K562 (cell line): ENCODE measurements around the gene HMGB2. TPM values are rescaled to one million over a fixed set of nuclear protein-coding genes. Genes with fewer than 3 reads are reported as not detected.

ENCODE experiments used
- CHD1 ChIP-seq: fragments of 200-600 bp; sonication (generic); IDR thresholded peaks from one replicate; pipeline ENCODE4 v1.6.1; 2012; ENCODE audit warnings: mild to moderate bottlenecking, moderate library complexity, low read length, inconsistent platforms
- DNMT1 ChIP-seq: fragments of 450-650 bp; IDR thresholded peaks from 2 replicates; pipeline ENCODE4 v1.6.1; 2016; ENCODE audit warnings: antibody characterized with exemption, mild to moderate bottlenecking
- GABPA ChIP-seq: fragments of 200-800 bp; sonication (Bioruptor generic); conservative IDR thresholded peaks from 2 replicates; pipeline ENCODE4 v1.6.1; 2016; ENCODE audit warnings: low read depth, missing genetic modification characterization, missing compliant biosample characterization
- NR2C1 ChIP-seq, 2 experiments: fragments of 450-650 bp; IDR thresholded peaks; 2 replicates each; pipeline ENCODE4 v1.6.1; 2017; ENCODE audit warnings: mild to moderate bottlenecking in 2 of 2, antibody characterized with exemption in 1 of 2, inconsistent platforms in 1 of 2, missing compliant biosample characterization in 1 of 2, missing genetic modification characterization in 1 of 2
- PHTF2 ChIP-seq: fragments of 250-450 bp; sonication (Bioruptor Pico); IDR thresholded peaks from 2 replicates; pipeline ENCODE4 v1.5.0; 2021; ENCODE audit warnings: mild to moderate bottlenecking
- PML ChIP-seq: IDR thresholded peaks from 2 replicates; pipeline ENCODE4 v1.6.1; 2012; ENCODE audit warnings: low read length, inconsistent platforms
- POU5F1 ChIP-seq: fragments of 150-350 bp; IDR thresholded peaks from 2 replicates; pipeline ENCODE4 v1.6.1; 2014; ENCODE audit warnings: borderline replicate concordance, low read length, low read depth, mild to moderate bottlenecking; ENCODE audit not compliant: partially characterized antibody
- PURB ChIP-seq: sonication (generic); formaldehyde crosslinking; IDR thresholded peaks from 2 replicates; pipeline ENCODE4 v1.9.0; 2021; ENCODE audit warnings: low read depth, mild to moderate bottlenecking, missing genetic modification reagents
- RHOXF2B ChIP-seq: fragments of 250-450 bp; sonication (Bioruptor Pico); conservative IDR thresholded peaks from 2 replicates; pipeline ENCODE4 v1.5.1; 2021
- SPI1 ChIP-seq: IDR thresholded peaks from 2 replicates; pipeline ENCODE4 v1.6.1; 2011; ENCODE audit warnings: low read depth, low read length, control low read depth, borderline replicate concordance
- STAT5A ChIP-seq: IDR thresholded peaks from 2 replicates; pipeline ENCODE4 v1.6.1; 2012; ENCODE audit warnings: low read length, inconsistent platforms, borderline replicate concordance
- ZNF133 ChIP-seq: fragments of 250-450 bp; sonication (Bioruptor Pico); IDR thresholded peaks from 2 replicates; pipeline ENCODE4 v1.4.0; 2020; ENCODE audit warnings: mild to moderate bottlenecking
- ZNF436 ChIP-seq: fragments of 250-450, 450-650 bp; sonication (Bioruptor Pico); formaldehyde crosslinking; IDR thresholded peaks from 2 replicates; pipeline ENCODE4 v1.7.0; 2020; ENCODE audit warnings: mild to moderate bottlenecking
- polyA plus RNA-seq, 8 experiments: library from polyadenylated mRNA; depleted of rRNA in 4 of 8; stranded (reverse) in 5 of 8; unstranded in 3 of 8; fragments of >200 nt; fragmentation: Nextera tagmentation in 2 of 8; fragmentation: Illumina TruSeq in 1 of 8; extraction: Ambion mirVana in 2 of 8; extraction: Trizol in 1 of 8; gene quantifications; 2 replicates each; pipeline versions ENCODE4 v1.2.1 to v1.2.3, GENCODE V29; 2011 to 2014; ENCODE audit warnings: inconsistent platforms in 1 of 8, missing spikeins in 1 of 8
- total RNA-seq, 7 experiments: library from RNA; depleted of rRNA in 6 of 7; stranded (reverse); fragments of >200 nt in 6 of 7; fragmentation: Illumina TruSeq in 2 of 7; extraction: Trizol in 2 of 7; gene quantifications; 2 replicates each; pipeline versions ENCODE4 v1.2.1 to v1.2.3, GENCODE V29; 2011 to 2021; ENCODE audit warnings: low replicate concordance in 1 of 7
- TF ChIP-seq, protein P1 (sequence below): fragments of 450-650 bp; formaldehyde crosslinking; IDR thresholded peaks from 2 replicates; pipeline ENCODE4 v1.4.0; 2020; ENCODE audit warnings: mild to moderate bottlenecking, moderate library complexity
- TF ChIP-seq, protein P2 (sequence below): fragments of 450-650 bp; IDR thresholded peaks from 2 replicates; pipeline ENCODE4 v1.6.1; 2016; ENCODE audit warnings: low read depth

Gene HMGB2
- total and polyA plus RNA-seq, 9 of the 15 experiments (the other 6 are each of a cell fraction or from before 2014, with no cell fraction given) = 309 to 822 (median 626) TPM

DNA sequence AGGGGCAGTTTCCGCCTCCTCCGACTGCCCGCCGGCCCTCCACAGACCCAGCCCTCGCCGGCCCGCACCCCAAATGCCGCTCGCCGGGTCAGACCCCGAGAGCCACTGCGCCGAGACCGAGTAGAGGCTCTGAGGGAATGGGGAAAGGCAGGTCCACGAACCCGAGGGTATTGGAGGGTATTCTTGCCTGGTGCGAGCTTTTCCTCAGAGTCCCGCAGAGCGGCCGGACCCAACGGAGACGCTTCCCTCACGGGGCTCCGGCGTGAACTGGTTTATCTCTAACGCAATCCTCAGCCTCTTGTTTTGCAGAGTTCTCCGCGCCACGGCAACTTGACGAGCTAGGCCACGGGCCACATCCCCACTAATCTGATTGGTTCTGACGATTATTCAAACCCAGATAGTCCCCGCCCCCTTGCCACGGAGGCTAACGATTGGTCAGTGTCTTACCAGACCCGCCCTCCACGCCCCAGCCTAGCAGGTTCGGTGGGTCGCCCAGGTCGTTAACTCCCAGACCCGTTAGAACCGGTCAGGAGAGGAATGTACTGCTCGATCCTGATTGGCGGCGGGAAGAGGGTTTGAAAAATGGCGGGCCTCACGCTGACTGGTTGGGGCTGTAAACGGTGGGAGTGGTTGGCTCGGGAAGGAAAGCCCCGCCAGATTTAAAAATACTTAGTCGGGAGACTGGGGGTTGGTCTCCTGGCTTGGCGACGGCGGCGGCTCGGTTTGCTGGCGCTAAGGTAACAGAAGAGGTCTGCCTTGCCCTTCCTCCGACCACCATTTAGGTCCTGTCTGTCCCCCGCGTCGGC lies at the start of gene HMGB2 (continued):
- peak; percentile 91 for TF ChIP-seq PML
- TF ChIP-seq STAT5A = peak; percentile 12; the same call in 1 of the 2 replicates
- TF ChIP-seq CHD1 = peak; percentile 98
- 0 out of 2 replicates have a peak, but pooled peaks have one; percentile 60 for TF ChIP-seq RHOXF2B (CRISPR knock-in tag)
- TF ChIP-seq GABPA (tag) = 0 out of 2 replicates have a peak, but pooled peaks have one; percentile 6
- TF ChIP-seq, protein P1, sequence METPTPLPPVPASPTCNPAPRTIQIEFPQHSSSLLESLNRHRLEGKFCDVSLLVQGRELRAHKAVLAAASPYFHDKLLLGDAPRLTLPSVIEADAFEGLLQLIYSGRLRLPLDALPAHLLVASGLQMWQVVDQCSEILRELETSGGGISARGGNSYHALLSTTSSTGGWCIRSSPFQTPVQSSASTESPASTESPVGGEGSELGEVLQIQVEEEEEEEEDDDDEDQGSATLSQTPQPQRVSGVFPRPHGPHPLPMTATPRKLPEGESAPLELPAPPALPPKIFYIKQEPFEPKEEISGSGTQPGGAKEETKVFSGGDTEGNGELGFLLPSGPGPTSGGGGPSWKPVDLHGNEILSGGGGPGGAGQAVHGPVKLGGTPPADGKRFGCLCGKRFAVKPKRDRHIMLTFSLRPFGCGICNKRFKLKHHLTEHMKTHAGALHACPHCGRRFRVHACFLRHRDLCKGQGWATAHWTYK (CRISPR knock-in tag) = 0 out of 2 replicates have a peak, but pooled peaks have one; percentile 74
- no peak for TF ChIP-seq PURB (CRISPR knock-in tag)
- TF ChIP-seq ZNF436 (CRISPR knock-in tag) = no peak
- peak; percentile 67; the same call in 1 of the 2 replicates for TF ChIP-seq NR2C1 (IDR thresholded peaks at IDR 0.05)
- no peak for TF ChIP-seq NR2C1 (tag; IDR thresholded peaks at IDR 0.05)
- no peak for TF ChIP-seq POU5F1
- TF ChIP-seq SPI1 = no peak
- TF ChIP-seq, protein P2, sequence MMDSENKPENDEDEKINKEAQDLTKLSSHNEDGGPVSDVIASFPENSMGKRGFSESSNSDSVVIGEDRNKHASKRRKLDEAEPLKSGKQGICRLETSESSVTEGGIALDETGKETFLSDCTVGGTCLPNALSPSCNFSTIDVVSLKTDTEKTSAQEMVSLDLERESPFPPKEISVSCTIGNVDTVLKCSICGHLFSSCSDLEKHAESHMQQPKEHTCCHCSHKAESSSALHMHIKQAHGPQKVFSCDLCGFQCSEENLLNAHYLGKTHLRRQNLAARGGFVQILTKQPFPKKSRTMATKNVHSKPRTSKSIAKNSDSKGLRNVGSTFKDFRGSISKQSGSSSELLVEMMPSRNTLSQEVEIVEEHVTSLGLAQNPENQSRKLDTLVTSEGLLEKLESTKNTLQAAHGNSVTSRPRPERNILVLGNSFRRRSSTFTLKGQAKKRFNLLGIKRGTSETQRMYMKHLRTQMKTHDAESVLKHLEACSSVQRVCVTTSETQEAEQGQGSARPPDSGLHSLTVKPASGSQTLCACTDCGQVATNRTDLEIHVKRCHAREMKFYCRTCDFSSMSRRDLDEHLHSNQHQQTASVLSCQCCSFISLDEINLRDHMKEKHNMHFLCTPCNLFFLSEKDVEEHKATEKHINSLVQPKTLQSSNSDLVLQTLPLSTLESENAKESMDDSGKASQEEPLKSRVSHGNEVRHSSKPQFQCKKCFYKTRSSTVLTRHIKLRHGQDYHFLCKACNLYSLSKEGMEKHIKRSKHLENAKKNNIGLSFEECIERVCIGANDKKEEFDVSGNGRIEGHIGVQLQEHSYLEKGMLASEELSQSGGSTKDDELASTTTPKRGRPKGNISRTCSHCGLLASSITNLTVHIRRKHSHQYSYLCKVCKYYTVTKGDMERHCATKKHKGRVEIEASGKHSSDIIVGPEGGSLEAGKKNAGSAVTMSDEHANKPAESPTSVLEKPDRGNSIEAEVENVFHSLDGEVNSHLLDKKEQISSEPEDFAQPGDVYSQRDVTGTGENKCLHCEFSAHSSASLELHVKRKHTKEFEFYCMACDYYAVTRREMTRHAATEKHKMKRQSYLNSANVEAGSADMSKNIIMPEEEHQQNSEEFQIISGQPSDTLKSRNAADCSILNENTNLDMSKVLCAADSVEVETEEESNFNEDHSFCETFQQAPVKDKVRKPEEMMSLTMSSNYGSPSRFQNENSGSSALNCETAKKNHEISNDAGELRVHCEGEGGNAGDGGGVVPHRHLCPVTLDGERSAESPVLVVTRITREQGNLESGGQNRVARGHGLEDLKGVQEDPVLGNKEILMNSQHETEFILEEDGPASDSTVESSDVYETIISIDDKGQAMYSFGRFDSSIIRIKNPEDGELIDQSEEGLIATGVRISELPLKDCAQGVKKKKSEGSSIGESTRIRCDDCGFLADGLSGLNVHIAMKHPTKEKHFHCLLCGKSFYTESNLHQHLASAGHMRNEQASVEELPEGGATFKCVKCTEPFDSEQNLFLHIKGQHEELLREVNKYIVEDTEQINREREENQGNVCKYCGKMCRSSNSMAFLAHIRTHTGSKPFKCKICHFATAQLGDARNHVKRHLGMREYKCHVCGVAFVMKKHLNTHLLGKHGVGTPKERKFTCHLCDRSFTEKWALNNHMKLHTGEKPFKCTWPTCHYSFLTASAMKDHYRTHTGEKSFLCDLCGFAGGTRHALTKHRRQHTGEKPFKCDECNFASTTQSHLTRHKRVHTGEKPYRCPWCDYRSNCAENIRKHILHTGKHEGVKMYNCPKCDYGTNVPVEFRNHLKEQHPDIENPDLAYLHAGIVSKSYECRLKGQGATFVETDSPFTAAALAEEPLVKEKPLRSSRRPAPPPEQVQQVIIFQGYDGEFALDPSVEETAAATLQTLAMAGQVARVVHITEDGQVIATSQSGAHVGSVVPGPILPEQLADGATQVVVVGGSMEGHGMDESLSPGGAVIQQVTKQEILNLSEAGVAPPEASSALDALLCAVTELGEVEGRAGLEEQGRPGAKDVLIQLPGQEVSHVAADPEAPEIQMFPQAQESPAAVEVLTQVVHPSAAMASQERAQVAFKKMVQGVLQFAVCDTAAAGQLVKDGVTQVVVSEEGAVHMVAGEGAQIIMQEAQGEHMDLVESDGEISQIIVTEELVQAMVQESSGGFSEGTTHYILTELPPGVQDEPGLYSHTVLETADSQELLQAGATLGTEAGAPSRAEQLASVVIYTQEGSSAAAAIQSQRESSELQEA = no peak
- no peak for TF ChIP-seq PHTF2
- TF ChIP-seq DNMT1 = 0 out of 2 replicates have a peak, but pooled peaks have one; percentile 38
- TF ChIP-seq ZNF133 (CRISPR knock-in tag) = no peak
